AG10803 (cell line): ENCODE data around the gene NEURL4.

Experiments used
- DNase-seq: peaks from one replicate; pipeline ENCODE4 v3.0.0; 2010; ENCODE audit warnings: low read depth
- H3K4me3 ChIP-seq: 2 replicates; pipeline ENCODE4 v1.5.1; 2011; ENCODE audit warnings: mild to moderate bottlenecking, low read length, control low read depth
- CTCF ChIP-seq: conservative IDR thresholded peaks from 2 replicates; pipeline ENCODE4 v1.5.1; 2011; ENCODE audit warnings: mild to moderate bottlenecking, low read length, control low read depth, inconsistent platforms

NEURL4 gene

GRCh38 chr17:7313088-7313889 lies 15.8 kb downstream of the NEURL4 start:
- H3K4me3 ChIP-seq = no peak overlapping the region
- no peak; the same call in 1 of the 2 replicates for TF ChIP-seq CTCF
- DNase-seq = no peak

- no peak for DNase-seq
- no peak for TF ChIP-seq CTCF
Measured at GRCh38 chr17:7312432-7313087, 16.6 kb downstream of the NEURL4 start.

GRCh38 chr17:7311110-7311705 lies 17.9 kb downstream of the NEURL4 start:
- H3K4me3 ChIP-seq = no peak overlapping the region
- TF ChIP-seq CTCF = no peak
- DNase-seq = no peak

More at GRCh38 chr17:7312432-7313087, 16.6 kb downstream of the NEURL4 start:
- no peak overlapping the region for H3K4me3 ChIP-seq

- TF ChIP-seq CTCF = no peak
- H3K4me3 ChIP-seq = peak overlapping the region; percentile 93
- DNase-seq = no peak
Measured at GRCh38 chr17:7309628-7310027, 19.5 kb downstream of the NEURL4 start.

GRCh38 chr17:7308625-7309433 lies 20.3 kb downstream of the NEURL4 start:
- H3K4me3 ChIP-seq = peak overlapping the region; percentile 93
- no peak for TF ChIP-seq CTCF
- DNase-seq = peak; percentile 77

GRCh38 chr17:7307686-7308624 lies 21.2 kb downstream of the NEURL4 start:
- peak; percentile 39 for DNase-seq
- H3K4me3 ChIP-seq = peak overlapping the region; percentile 93
- no peak for TF ChIP-seq CTCF
